Gastrocnemius medialis (tissue), 4 donors: ENCODE data around the gene ARNT2. TPM values are rescaled to one million over a fixed set of nuclear protein-coding genes. Genes with fewer than 3 reads are reported as not detected.

Experiments used
- ATAC-seq, 2 donors: fragments of 150-250 bp; one replicate each; pipeline ENCODE4 v1.9.1; 2016
- DNase-seq, 2 donors: peaks; one replicate each; pipeline ENCODE4 v3.0.0-alpha.2; 2019
- H3K27ac ChIP-seq, 4 donors: fragments of 200-600 bp; sonication (generic); 1 replicate in 1 of 4; 2 replicates in 3 of 4; pipeline ENCODE4 v1.5.1; 2016 to 2018; ENCODE audit warnings: mild to moderate bottlenecking in 2 of 4, moderate library complexity in 1 of 4
- H3K27me3 ChIP-seq, 3 donors: fragments of 200-600 bp; sonication (generic) in 2 of 3; 1 replicate in 1 of 3; 2 replicates in 2 of 3; pipeline versions ENCODE4 v1.5.1 to v1.6.0; 2016 to 2019; ENCODE audit warnings: mild to moderate bottlenecking in 1 of 3, moderate library complexity in 1 of 3
- H3K36me3 ChIP-seq, 2 donors: fragments of 200-600 bp; sonication (generic) in 1 of 2; one replicate each; pipeline ENCODE4 v1.5.1; 2017 to 2018
- H3K4me1 ChIP-seq, 2 donors: fragments of 200-600 bp; sonication (generic) in 1 of 2; one replicate each; pipeline ENCODE4 v1.5.1; 2016 to 2017; ENCODE audit warnings: mild to moderate bottlenecking in 2 of 2
- H3K4me3 ChIP-seq, 4 donors: fragments of 200-600 bp; sonication (generic) in 3 of 4; 1 replicate in 1 of 4; 2 replicates in 3 of 4; pipeline ENCODE4 v1.5.1; 2016 to 2019; ENCODE audit warnings: mild to moderate bottlenecking in 2 of 4
- H3K9me3 ChIP-seq, 3 donors: fragments of 200-600 bp; sonication (generic) in 2 of 3; 1 replicate in 1 of 3; 2 replicates in 2 of 3; pipeline ENCODE4 v1.5.1; 2016 to 2019
- POLR2A ChIP-seq, 2 donors: fragments of 450-650 bp; IDR thresholded peaks; one replicate each; pipeline ENCODE4 v1.6.1; 2017; ENCODE audit warnings: antibody characterized with exemption in 2 of 2, mild to moderate bottlenecking in 2 of 2, moderate library complexity in 2 of 2
- in situ Hi-C, 4 donors: fragments of 200-750 bp; cut with MboI; loops; one replicate each; pipeline versions ENCODE4 v1.15.0 to v1.8.0; 2017; ENCODE audit warnings: low sequenced_read_pairs in 4 of 4
- intact Hi-C: fragments of 100-400 bp; cut with DNase I; formaldehyde crosslinking; loops from one replicate; pipeline ENCODE4 v1.15.1; 2023; ENCODE audit warnings: low total_unique reads
- total RNA-seq, 4 donors: library from RNA; depleted of rRNA; stranded (reverse); fragments of >200 nt; gene quantifications; one replicate each; pipeline versions ENCODE4 v1.1.0 to v1.2.3, GENCODE V29; 2016
- TF ChIP-seq, protein P1 (sequence below), 5 experiments: fragments of 450-650 bp in 3 of 5; fragments of 200-600 bp in 2 of 5; sonication (generic) in 2 of 5; IDR thresholded peaks in 4 of 5; conservative IDR thresholded peaks in 1 of 5; 1 replicate in 4 of 5; 2 replicates in 1 of 5; pipeline ENCODE4 v1.5.1; 2016 to 2019; ENCODE audit warnings: antibody characterized with exemption in 5 of 5, mild to moderate bottlenecking in 3 of 5, moderate library complexity in 3 of 5

The ARNT2 gene
- total RNA-seq, 4 donors from 2014 or later: 4.1 to 23.5 (median 6.6) TPM

DNA sequence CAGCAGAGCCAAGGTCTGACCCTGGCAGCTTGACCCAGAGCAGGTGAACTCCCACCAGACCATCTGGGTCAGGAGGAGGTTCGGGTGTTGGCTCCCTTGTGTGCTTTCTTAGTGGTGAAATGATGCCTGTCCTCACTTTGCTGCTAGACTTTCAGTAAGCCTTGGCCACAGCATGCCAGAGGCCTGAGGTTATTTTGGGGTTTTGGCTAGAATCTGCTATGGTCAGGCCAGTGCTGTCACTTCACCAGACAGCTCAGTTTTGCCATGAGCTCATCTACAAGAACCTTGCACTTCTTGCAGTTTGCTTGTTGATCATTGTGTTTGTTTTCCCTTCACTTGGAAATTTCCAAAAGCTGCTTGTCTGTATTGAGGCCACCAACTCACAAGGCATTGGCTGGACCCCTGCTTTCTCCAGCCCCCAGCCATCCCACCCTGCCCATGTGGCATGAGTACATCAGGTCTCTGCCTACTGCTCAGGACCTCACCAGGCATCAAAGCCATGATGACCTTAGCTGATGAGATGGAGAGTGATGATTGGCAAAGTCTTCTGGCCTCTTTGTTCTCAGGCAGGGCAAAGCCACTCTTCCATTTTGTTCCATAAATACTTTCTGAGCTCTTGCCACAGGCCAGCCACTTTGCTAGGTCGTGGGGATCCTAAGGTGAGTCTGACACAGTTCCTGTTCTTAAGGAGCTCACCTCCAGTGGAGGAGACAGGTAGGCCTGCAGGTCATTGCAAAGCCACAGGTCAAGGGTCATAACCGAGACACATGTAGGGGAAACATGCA lies 122.6 kb downstream of the ARNT2 start:
- intact Hi-C loops: loop anchor here (5.0 kb wide), 1 partner anchor 1079 kb away; no protein-coding TSS in a partner anchor
- in situ Hi-C loops: no loop called here

DNA sequence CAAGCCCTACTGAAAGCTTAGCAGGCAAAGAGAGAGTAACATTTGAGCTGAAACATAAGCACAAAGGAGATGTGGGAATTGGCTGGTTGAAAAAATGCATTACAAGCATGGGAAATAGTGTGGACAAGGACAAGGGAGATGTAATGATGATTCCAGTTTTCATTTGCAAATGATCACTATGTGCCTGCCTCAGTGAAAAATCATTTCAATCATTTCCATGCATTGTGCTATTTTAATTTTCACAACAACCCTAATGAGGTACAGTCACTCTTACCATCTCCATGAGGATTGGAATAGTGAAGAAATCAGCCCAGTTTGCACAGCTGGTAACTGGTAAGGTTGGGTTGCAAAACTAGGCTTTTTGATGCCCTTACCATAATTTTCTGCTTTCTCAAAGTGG lies 123.2 kb downstream of the ARNT2 start:
- H3K4me1 ChIP-seq: peaks cover 11 to 14% of the 10 kb centered on the region in 2 donors
- no peaks in the 10 kb centered on the region for H3K9me3 ChIP-seq
- TF ChIP-seq, protein P1, sequence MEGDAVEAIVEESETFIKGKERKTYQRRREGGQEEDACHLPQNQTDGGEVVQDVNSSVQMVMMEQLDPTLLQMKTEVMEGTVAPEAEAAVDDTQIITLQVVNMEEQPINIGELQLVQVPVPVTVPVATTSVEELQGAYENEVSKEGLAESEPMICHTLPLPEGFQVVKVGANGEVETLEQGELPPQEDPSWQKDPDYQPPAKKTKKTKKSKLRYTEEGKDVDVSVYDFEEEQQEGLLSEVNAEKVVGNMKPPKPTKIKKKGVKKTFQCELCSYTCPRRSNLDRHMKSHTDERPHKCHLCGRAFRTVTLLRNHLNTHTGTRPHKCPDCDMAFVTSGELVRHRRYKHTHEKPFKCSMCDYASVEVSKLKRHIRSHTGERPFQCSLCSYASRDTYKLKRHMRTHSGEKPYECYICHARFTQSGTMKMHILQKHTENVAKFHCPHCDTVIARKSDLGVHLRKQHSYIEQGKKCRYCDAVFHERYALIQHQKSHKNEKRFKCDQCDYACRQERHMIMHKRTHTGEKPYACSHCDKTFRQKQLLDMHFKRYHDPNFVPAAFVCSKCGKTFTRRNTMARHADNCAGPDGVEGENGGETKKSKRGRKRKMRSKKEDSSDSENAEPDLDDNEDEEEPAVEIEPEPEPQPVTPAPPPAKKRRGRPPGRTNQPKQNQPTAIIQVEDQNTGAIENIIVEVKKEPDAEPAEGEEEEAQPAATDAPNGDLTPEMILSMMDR (IDR thresholded peaks at IDR 0.05 in 4 of 5, conservative IDR thresholded peaks at IDR 0.05 in 1 of 5): no peak
- no peak for TF ChIP-seq POLR2A (IDR thresholded peaks at IDR 0.05)
- in situ Hi-C loops (no loop called here), intact Hi-C loops (loop anchor here (5.0 kb wide), 1 partner anchor 1080 kb away; no protein-coding TSS in a partner anchor)
- no peak overlapping the region for H3K27ac ChIP-seq
- ATAC-seq: no peak
- no peak for DNase-seq
- no peak overlapping the region for H3K4me3 ChIP-seq
- H3K36me3 ChIP-seq: no peaks in the 10 kb centered on the region
- no peaks in the 10 kb centered on the region for H3K27me3 ChIP-seq

More for the DNA sequence above, 122.6 kb downstream of the ARNT2 start:
- Histone ChIP-seq H3K27me3 (no peaks in the 10 kb centered on the region), H3K4me1 (peaks cover 11 to 14% of the 10 kb centered on the region in 2 donors), H3K27ac (no peak overlapping the region), H3K9me3 (no peaks in the 10 kb centered on the region), H3K4me3 (no peak overlapping the region), H3K36me3 (no peaks in the 10 kb centered on the region)
- TF ChIP-seq, protein P1 (IDR thresholded peaks at IDR 0.05 in 4 of 5, conservative IDR thresholded peaks at IDR 0.05 in 1 of 5): no peak
- TF ChIP-seq POLR2A (IDR thresholded peaks at IDR 0.05): no peak
- peak; percentile 75 to 87 for ATAC-seq
- peak in 1 of 2 donors; percentile 33 for DNase-seq

DNA sequence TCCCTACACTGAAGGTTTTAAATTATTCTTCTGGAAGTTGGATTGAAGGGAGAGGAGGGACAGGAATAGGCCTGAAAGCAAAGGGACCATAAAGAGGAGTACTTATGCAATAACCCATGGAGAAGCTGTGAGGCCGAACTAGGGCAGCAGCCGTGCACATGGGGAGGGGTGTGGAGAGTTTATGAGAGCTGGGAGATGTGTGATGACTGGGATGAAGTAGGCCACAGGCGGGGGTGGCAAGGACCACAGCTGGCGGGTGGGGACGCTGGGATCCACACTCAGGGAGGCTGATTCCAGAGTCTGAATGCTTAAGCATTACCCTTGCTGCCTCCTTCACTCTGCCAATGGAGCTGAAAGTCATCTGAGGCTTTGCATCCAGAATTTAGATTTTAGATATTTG lies 123.8 kb downstream of the ARNT2 start:
- in situ Hi-C loops: no loop called here
- DNase-seq: no peak

DNA sequence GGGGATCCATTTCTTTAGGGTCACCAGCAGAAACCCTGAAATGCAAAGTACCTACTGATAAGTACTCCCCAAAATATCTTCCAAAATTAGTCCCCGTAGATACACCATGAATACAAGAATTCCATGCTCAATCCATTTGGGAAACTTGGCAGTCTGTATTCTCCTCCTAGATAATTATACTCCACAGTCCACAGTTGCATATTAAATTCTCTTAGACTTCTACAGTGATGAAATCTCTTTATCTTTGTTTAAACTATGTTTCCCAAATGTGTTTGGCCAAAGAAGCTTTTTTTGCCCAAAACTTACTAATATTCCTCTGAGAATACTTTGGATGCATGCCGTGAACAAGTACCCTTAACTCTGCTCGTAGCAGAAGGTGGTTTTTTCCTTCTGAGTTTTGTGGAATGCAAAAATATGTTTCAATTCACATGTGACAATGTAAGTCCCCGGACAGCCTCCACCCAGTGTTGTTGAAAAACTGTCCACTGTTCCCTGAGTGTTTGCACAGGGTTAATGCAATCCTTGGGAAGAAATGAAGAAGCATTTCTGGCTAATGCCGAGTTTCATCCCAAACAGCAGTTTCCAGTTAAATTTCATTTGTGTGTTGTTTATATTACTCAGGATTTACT lies 126.7 kb downstream of the ARNT2 start:
- TF ChIP-seq, protein P1 (IDR thresholded peaks at IDR 0.05 in 4 of 5, conservative IDR thresholded peaks at IDR 0.05 in 1 of 5): no peak
- no peak for TF ChIP-seq POLR2A (IDR thresholded peaks at IDR 0.05)

More for the DNA sequence above, 123.8 kb downstream of the ARNT2 start:
- no peak overlapping the region for H3K27ac ChIP-seq
- no peak for ATAC-seq
- peaks cover 11 to 14% of the 10 kb centered on the region in 2 donors for H3K4me1 ChIP-seq
- TF ChIP-seq POLR2A (IDR thresholded peaks at IDR 0.05): no peak
- TF ChIP-seq, protein P1 (IDR thresholded peaks at IDR 0.05 in 4 of 5, conservative IDR thresholded peaks at IDR 0.05 in 1 of 5): no peak
- intact Hi-C loops: loop anchor here (5.0 kb wide), 1 partner anchor 1081 kb away; no protein-coding TSS in a partner anchor
- H3K36me3 ChIP-seq: no peaks in the 10 kb centered on the region
- no peaks in the 10 kb centered on the region for H3K9me3 ChIP-seq
- no peaks in the 10 kb centered on the region for H3K27me3 ChIP-seq
- no peak overlapping the region for H3K4me3 ChIP-seq

More for the DNA sequence above, 126.7 kb downstream of the ARNT2 start:
- no peaks in the 10 kb centered on the region for H3K27me3 ChIP-seq
- H3K36me3 ChIP-seq: no peaks in the 10 kb centered on the region
- H3K27ac ChIP-seq: no peak overlapping the region
- no peak for ATAC-seq
- no peaks in the 10 kb centered on the region for H3K9me3 ChIP-seq
- peaks cover 11 to 14% of the 10 kb centered on the region in 2 donors for H3K4me1 ChIP-seq
- intact Hi-C loops: no loop called here
- in situ Hi-C loops: no loop called here
- H3K4me3 ChIP-seq: no peak overlapping the region
- no peak for DNase-seq
